ENCODE results near the gene ERC2.

ERC2 gene

GRCh38 chr3:55775366-55776154 lies 692.7 kb downstream of the ERC2 start:
- TF ChIP-seq TOX (CRISPR knock-in tag; IDR thresholded peaks at IDR 0.05; ENCODE audit: borderline replicate concordance) (no peak), PPARA (CRISPR knock-in tag; IDR thresholded peaks at IDR 0.05; ENCODE audit: borderline replicate concordance) (no peak), ZFP3 (CRISPR knock-in tag; IDR thresholded peaks at IDR 0.05) (no peak), ZNF70 (CRISPR knock-in tag; IDR thresholded peaks at IDR 0.05) (no peak), CSDC2 (CRISPR knock-in tag; IDR thresholded peaks at IDR 0.05) (no peak), ZC3H10 (CRISPR knock-in tag; IDR thresholded peaks at IDR 0.05) (no peak), GLIS3 (CRISPR knock-in tag; IDR thresholded peaks at IDR 0.05) (no peak), CSRNP3 (CRISPR knock-in tag; IDR thresholded peaks at IDR 0.05) (no peak), RARB (CRISPR knock-in tag; IDR thresholded peaks at IDR 0.05) (no peak), ZFP30 (CRISPR knock-in tag; IDR thresholded peaks at IDR 0.05) (no peak)
- no peak for ATAC-seq

- no peak for TF ChIP-seq SNAI2 (CRISPR knock-in tag; IDR thresholded peaks at IDR 0.05)
- no peak for TF ChIP-seq ZC3H10 (CRISPR knock-in tag; IDR thresholded peaks at IDR 0.05)
- no peak for TF ChIP-seq PATZ1 (CRISPR knock-in tag; IDR thresholded peaks at IDR 0.05; ENCODE audit: borderline replicate concordance)
- TF ChIP-seq GLIS3 (CRISPR knock-in tag; IDR thresholded peaks at IDR 0.05) = no peak
- TF ChIP-seq ZNF70 (CRISPR knock-in tag; IDR thresholded peaks at IDR 0.05) = no peak
- TF ChIP-seq BACH2 (CRISPR knock-in tag; IDR thresholded peaks at IDR 0.05; ENCODE audit: borderline replicate concordance) = no peak
- no peak for TF ChIP-seq ESRRG (CRISPR knock-in tag; IDR thresholded peaks at IDR 0.05)
- no peak for TF ChIP-seq OSR1 (CRISPR knock-in tag; IDR thresholded peaks at IDR 0.05)
- no peak for TF ChIP-seq ISL1 (CRISPR knock-in tag; IDR thresholded peaks at IDR 0.05)
- TF ChIP-seq PPARA (CRISPR knock-in tag; IDR thresholded peaks at IDR 0.05; ENCODE audit: borderline replicate concordance) = no peak
- TF ChIP-seq CSRNP3 (CRISPR knock-in tag; IDR thresholded peaks at IDR 0.05) = no peak
- no peak for TF ChIP-seq CREB5 (CRISPR knock-in tag; IDR thresholded peaks at IDR 0.05; ENCODE audit: low read depth)
- no peak for TF ChIP-seq ZFP3 (CRISPR knock-in tag; IDR thresholded peaks at IDR 0.05)
- no peak for TF ChIP-seq ZNF565 (CRISPR knock-in tag; conservative IDR thresholded peaks at IDR 0.05; ENCODE audit: low read depth)
- TF ChIP-seq ZNF8 (CRISPR knock-in tag; IDR thresholded peaks at IDR 0.05) = no peak
- no peak for TF ChIP-seq TOX (CRISPR knock-in tag; IDR thresholded peaks at IDR 0.05; ENCODE audit: borderline replicate concordance)
- no peak for TF ChIP-seq RARB (CRISPR knock-in tag; IDR thresholded peaks at IDR 0.05)
- ATAC-seq = no peak
Observed at GRCh38 chr3:55774856-55775255, 693.4 kb downstream of the ERC2 start.

- TF ChIP-seq ARNTL (CRISPR knock-in tag; IDR thresholded peaks at IDR 0.05; ENCODE audit: borderline replicate concordance, low read depth) (no peak), ZNF8 (CRISPR knock-in tag; IDR thresholded peaks at IDR 0.05) (no peak)
- no peak for ATAC-seq
Observed at GRCh38 chr3:55771503-55771902, 696.8 kb downstream of the ERC2 start.

- ATAC-seq = no peak; the same call in 2 of the 3 replicates
- TF ChIP-seq SNAI2 (CRISPR knock-in tag; IDR thresholded peaks at IDR 0.05) (no peak), ISL1 (CRISPR knock-in tag; IDR thresholded peaks at IDR 0.05) (no peak), ESRRG (CRISPR knock-in tag; IDR thresholded peaks at IDR 0.05) (no peak), ZNF8 (CRISPR knock-in tag; IDR thresholded peaks at IDR 0.05) (no peak)
Observed at GRCh38 chr3:55770077-55770476, 698.2 kb downstream of the ERC2 start.

- no peak for ATAC-seq
- TF ChIP-seq CREB5 (CRISPR knock-in tag; IDR thresholded peaks at IDR 0.05; ENCODE audit: low read depth) (no peak), ZNF565 (CRISPR knock-in tag; conservative IDR thresholded peaks at IDR 0.05; ENCODE audit: low read depth) (no peak), ZFP30 (CRISPR knock-in tag; IDR thresholded peaks at IDR 0.05) (no peak), ISL1 (CRISPR knock-in tag; IDR thresholded peaks at IDR 0.05) (no peak), CSDC2 (CRISPR knock-in tag; IDR thresholded peaks at IDR 0.05) (no peak), BACH2 (CRISPR knock-in tag; IDR thresholded peaks at IDR 0.05; ENCODE audit: borderline replicate concordance) (no peak), ZNF70 (CRISPR knock-in tag; IDR thresholded peaks at IDR 0.05) (no peak), GLIS3 (CRISPR knock-in tag; IDR thresholded peaks at IDR 0.05) (no peak), OSR1 (CRISPR knock-in tag; IDR thresholded peaks at IDR 0.05) (no peak), POU6F1 (CRISPR knock-in tag; IDR thresholded peaks at IDR 0.05; ENCODE audit: borderline replicate concordance, low read depth) (no peak), TCF4 (CRISPR knock-in tag; IDR thresholded peaks at IDR 0.05; ENCODE audit: borderline replicate concordance) (no peak)
Observed at GRCh38 chr3:55766753-55767152, 701.5 kb downstream of the ERC2 start.

All from SK-N-SH treated with all-trans-retinoic acid at 6 μM for 48 hours (cell line).